HG02885 (cell line): Measurements from ENCODE around the gene ZNF281.
"Not testable (repeated sequence)": the region's sequence is repeated elsewhere in the genome, so short reads cannot be mapped to it uniquely, and the experiment has no call there.

ENCODE experiments used
- ATAC-seq: cut with Tn5 transposase; IDR thresholded peaks from one replicate; pipeline ENCODE4 v1.9.1; 2021; ENCODE audit warnings: mild to moderate bottlenecking; ENCODE audit not compliant: unreplicated experiment, poor library complexity

Gene ZNF281

GRCh38 chr1:200429221-200429751 lies 19.4 kb upstream of the ZNF281 start:
- no peak for ATAC-seq

DNA sequence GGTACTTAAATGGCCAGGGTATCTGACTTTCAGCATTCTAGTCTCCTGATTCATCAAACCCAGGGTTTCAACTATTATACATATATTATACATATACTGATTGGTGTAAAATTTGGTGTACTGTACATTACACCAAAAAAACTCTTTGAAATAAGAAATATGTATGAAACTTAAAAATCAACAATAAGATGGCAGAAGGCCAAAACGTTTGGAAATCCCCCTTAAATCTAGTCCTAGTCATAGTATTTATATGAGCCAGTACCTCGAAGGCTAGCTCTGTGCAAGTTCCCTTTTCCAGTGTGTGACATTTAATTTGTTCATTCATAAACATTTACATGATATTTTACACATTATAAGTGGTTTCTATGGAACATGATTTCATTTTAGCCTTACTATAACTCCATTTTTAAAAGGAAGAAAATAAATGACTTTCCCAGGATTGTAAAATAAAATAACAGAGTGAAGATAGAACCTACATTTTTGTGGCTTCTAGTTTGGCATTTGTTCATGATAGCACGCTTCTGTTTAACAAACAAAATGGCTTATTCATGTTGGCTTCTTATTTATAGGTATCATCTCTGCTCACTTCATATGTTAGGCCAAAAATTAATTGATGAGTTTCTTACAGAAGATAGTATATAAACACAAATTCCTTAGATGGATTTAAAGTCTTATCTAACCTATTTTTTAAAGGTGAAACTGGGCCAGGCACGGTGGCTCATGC lies 18.8 kb upstream of the ZNF281 start:
- ATAC-seq, result no peak

GRCh38 chr1:200427744-200428143 lies 17.9 kb upstream of the ZNF281 start:
- no peak for ATAC-seq

- no peak for ATAC-seq
These were observed 16.4 kb upstream of the ZNF281 start for GRCh38 chr1:200426196-200426595.

DNA sequence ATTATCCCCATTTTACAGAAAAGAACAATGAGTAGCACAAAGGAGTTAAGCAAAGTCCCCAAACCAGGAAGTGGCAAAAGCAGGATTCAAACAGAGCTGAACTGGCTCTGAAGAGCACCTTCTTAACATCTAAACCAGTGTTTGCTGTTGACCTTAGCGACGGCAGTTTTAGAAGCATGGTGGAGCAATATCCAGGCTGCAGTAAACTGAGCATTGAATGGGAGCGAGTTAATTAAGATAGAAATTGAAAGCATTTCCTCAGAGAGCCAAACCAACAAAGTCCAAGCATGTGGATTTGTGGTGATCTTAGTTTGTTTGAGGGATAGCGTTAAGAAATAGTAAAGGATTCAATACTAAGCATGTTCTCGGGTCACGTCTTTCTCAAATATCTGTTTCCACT lies 13.4 kb upstream of the ZNF281 start:
- ATAC-seq, result no peak

- ATAC-seq, result no peak
These were observed 12.4 kb upstream of the ZNF281 start for GRCh38 chr1:200422211-200422610.

GRCh38 chr1:200415789-200416593 lies 6.2 kb upstream of the ZNF281 start:
- peak; percentile 88 for ATAC-seq

DNA sequence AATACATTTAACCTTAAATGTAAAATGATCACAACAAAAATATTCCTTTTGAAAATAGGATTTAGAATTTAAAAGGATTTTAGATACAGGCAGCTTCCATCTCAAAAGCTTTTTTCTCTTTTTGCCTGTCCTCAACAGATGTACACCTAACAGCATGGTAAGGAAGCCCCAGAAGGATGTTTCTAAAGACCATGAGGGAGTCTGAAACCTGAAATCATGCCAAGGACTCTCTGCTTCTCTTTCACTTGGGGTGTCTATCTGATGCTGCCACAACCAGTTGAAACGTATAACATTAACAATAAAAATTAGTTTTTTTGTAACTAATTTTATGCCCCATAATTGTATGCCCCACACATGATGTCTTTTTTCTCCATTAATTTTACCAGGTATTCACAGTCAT lies 5.4 kb upstream of the ZNF281 start:
- peak; percentile 51 for ATAC-seq

DNA sequence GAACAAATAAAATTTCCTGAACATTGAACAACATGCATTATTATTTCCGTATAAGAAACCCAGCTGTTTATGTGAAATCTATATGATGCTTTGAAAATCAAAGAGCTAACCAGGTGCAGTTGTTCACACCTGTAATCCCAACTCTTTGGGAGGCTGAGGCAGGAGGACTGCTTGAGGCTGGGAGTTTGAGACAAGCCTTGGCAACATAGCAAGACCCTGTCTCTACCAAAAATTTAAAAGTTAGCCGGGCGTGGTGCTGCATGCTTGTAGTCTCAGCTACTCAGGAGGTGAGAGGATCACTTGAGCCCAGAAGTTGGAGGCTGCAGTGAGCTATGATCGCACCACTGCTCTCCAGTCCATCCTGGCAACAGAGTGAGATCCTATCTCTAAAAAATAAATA lies 4.8 kb upstream of the ZNF281 start:
- ATAC-seq, result no peak

DNA sequence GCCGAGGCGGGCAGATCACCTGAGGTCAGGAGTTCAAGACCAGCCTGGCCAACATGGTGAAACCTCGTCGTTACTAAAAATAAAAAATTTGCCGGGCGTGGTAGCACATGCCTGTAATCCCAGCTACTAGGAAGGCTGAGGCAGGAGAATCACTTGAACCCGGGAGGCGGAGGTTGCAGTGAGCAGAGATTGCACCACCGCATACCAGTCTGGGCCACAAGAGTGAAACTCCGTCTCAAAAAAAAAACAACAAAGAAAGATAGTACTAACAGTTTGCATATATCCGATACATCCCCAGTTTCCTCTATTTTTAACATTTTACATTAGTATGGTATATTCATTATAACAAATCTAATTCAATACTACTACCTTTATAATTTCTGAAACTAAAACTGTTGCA lies 3.9 kb upstream of the ZNF281 start:
- not testable (repeated sequence) for ATAC-seq

DNA sequence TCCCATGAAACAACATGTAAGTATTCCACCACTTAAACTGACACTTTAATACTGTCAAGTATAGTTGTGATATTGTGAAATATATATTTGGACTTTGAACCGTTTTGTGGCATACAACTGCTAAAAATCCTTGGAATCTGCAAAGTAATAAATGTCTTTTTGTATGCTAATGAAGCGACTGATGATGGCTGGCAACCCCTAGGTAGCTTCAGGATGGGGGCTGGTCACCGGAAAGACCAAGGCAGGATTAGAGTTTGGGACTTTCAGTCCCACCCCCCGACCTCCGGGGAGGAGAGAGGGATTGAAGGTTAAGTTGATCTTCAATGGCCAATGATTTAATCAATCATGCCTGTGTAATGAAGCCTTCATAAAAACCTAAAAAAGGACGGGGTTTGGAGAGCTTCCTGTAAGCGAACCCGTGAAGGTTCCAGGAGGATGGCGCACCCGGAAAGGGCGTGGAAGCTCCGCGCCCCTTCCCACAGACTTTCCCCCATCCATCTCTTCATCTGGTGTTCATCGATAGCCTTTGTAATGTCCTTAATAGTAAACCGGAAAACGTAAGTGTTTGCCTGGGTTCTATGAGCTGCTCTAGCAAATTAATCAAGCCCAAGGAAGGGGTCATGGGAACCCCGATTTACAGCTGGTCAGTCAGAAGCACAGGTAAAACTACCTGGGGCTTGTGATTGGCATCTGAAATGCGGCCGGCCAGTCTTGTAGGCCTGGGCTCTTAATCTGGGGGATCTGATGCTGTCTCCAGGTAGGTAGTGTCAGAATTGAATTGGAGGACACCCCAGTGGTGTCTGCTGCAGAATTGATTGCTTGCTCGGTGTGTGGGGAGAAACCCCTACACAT lies 1.8 kb upstream of the ZNF281 start:
- no peak for ATAC-seq

GRCh38 chr1:200410566-200410878 lies 686 bp upstream of the ZNF281 start:
- no peak for ATAC-seq

- ATAC-seq, result peak; percentile 25
These were observed 554 bp downstream of the ZNF281 start for GRCh38 chr1:200409203-200409760.

GRCh38 chr1:200406161-200406797 lies 3.6 kb downstream of the ZNF281 start:
- no peak for ATAC-seq

- ATAC-seq, result no peak
These were observed 4.6 kb downstream of the ZNF281 start for GRCh38 chr1:200405264-200405663.

DNA sequence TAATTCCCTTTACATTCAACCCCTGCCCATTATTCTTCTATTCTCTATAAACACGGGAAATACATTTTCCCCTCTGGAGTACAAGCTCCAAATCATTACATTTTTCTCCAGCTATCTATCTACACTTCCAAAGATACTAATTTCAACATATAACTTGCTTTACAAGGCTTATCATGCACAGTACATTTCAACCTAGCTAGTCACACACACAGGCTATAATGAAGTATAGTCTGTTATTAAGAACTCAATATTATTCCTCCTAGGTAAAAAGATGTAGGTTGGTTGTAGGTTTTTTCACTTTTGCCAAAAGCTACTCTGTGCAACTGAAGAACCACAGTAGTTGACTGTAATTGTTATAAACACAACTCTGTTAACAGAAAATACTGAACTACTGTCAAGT lies 8.1 kb downstream of the ZNF281 start:
- no peak for ATAC-seq

- ATAC-seq, result no peak
These were observed 8.6 kb downstream of the ZNF281 start for GRCh38 chr1:200401263-200401662.

GRCh38 chr1:200400556-200400955 lies 9.3 kb downstream of the ZNF281 start:
- ATAC-seq, result no peak

DNA sequence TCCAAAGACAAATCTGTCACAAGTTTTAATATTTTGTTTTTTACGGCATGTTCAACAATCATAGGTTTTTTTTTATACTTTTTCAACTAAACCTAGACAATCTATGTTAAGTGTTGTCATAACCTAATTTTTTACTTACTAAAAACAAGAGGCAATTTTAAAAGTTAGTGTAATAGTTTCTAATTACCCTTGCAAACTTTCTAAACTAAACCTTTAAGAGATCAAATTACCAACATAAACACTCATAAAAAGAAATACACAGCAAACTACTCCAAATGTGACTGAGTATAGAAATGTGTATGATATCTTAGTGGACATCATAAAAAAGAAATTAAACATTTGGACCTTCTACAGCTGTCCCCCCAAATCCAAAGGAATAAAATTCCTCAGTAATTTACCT lies 10.0 kb downstream of the ZNF281 start:
- ATAC-seq, result no peak

DNA sequence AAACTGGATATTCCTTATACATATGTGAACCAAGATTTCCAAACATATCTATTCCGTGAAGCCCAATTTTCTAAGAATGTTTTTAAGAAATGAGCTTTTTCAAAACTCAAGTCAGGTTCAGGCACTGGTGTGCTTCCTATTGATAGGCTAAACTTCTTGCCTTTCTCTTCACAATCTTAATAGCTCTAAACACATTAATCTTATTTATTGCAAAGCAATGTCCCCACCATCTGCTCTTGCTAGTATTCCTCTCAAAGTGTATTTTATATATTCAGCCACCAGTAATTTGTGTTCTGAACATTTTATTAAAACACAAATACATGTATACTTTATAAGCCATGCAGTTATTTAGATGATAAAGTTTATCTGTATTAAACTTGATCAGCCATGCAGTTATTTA lies 11.5 kb downstream of the ZNF281 start:
- no peak for ATAC-seq
